PC-9 (cell line): ENCODE measurements around the gene MYH15.

Experiments
- EZH2 ChIP-seq: fragments of 200-600 bp; sonication (generic); IDR thresholded peaks from 2 replicates; pipeline ENCODE4 v1.8.0; 2017; ENCODE audit warnings: antibody characterized with exemption, low read depth
- TF ChIP-seq, protein P1 (sequence below): fragments of 200-600 bp; sonication (generic); conservative IDR thresholded peaks from 2 replicates; pipeline ENCODE4 v1.6.1; 2017; ENCODE audit warnings: mixed run types, antibody characterized with exemption, mild to moderate bottlenecking, moderate library complexity

GRCh38 chr3:108555966-108556581 is 45.7 kb upstream of the MYH15 start:
- TF ChIP-seq, protein P1, sequence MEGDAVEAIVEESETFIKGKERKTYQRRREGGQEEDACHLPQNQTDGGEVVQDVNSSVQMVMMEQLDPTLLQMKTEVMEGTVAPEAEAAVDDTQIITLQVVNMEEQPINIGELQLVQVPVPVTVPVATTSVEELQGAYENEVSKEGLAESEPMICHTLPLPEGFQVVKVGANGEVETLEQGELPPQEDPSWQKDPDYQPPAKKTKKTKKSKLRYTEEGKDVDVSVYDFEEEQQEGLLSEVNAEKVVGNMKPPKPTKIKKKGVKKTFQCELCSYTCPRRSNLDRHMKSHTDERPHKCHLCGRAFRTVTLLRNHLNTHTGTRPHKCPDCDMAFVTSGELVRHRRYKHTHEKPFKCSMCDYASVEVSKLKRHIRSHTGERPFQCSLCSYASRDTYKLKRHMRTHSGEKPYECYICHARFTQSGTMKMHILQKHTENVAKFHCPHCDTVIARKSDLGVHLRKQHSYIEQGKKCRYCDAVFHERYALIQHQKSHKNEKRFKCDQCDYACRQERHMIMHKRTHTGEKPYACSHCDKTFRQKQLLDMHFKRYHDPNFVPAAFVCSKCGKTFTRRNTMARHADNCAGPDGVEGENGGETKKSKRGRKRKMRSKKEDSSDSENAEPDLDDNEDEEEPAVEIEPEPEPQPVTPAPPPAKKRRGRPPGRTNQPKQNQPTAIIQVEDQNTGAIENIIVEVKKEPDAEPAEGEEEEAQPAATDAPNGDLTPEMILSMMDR, result no peak
- no peak for TF ChIP-seq EZH2
